CD14-positive monocyte (primary cell): ENCODE data around the gene ACADS. TPM values are rescaled to one million over a fixed set of nuclear protein-coding genes. Genes with fewer than 3 reads are reported as not detected.

Experiments
- DNase-seq, 3 donors: peaks; one replicate each; pipeline ENCODE4 v3.0.0-alpha.2; 2011 to 2022
- H2AFZ ChIP-seq: 2 replicates; pipeline ENCODE4 v1.6.0; 2012; ENCODE audit warnings: mild to moderate bottlenecking, low read depth, low read length, inconsistent platforms; ENCODE audit not compliant: insufficient read depth, poor library complexity, severe bottlenecking
- H3K27ac ChIP-seq, 2 donors: 1 replicate in 1 of 2; 2 replicates in 1 of 2; pipeline ENCODE4 v1.5.1; 2012 to 2013; ENCODE audit warnings: low read length in 2 of 2, control low read depth in 1 of 2, inconsistent platforms in 1 of 2, low read depth in 1 of 2, mild to moderate bottlenecking in 1 of 2
- H3K27me3 ChIP-seq, 2 donors: one replicate each; pipeline versions ENCODE4 v1.6.0 to v1.6.1; 2011 to 2013; ENCODE audit warnings: low read length in 2 of 2; ENCODE audit not compliant: control insufficient read depth in 2 of 2, insufficient read depth in 2 of 2
- H3K36me3 ChIP-seq, 2 donors: replicated peaks in 1 of 2; 1 replicate in 1 of 2; 2 replicates in 1 of 2; pipeline versions ENCODE4 v1.5.1 to v1.6.1; 2012 to 2013; ENCODE audit warnings: low read length in 2 of 2, control low read depth in 1 of 2, inconsistent platforms in 1 of 2, mild to moderate bottlenecking in 1 of 2; ENCODE audit not compliant: insufficient read depth in 2 of 2, control insufficient read depth in 1 of 2
- H3K4me1 ChIP-seq, 2 donors: 1 replicate in 1 of 2; 2 replicates in 1 of 2; pipeline versions ENCODE4 v1.5.1 to v1.6.1; 2012 to 2013; ENCODE audit warnings: low read length in 2 of 2, control low read depth in 1 of 2, inconsistent platforms in 1 of 2, mild to moderate bottlenecking in 1 of 2, moderate library complexity in 1 of 2; ENCODE audit not compliant: insufficient read depth in 2 of 2, control insufficient read depth in 1 of 2
- H3K4me2 ChIP-seq: replicated peaks from 2 replicates; pipeline ENCODE3; 2012; ENCODE audit warnings: low read length, moderate library complexity, mild to moderate bottlenecking; ENCODE audit not compliant: poor library complexity, severe bottlenecking; ENCODE audit errors: extremely low read depth
- H3K4me3 ChIP-seq, 3 experiments: fragments of 200-600 bp in 1 of 3; sonication (generic) in 1 of 3; replicated peaks in 1 of 3; 1 replicate in 2 of 3; 2 replicates in 1 of 3; pipeline ENCODE4 v1.5.1; 2011 to 2013; ENCODE audit warnings: low read length in 3 of 3, mild to moderate bottlenecking in 3 of 3, control low read depth in 2 of 3, low read depth in 2 of 3, inconsistent platforms in 1 of 3, moderate library complexity in 1 of 3
- H3K79me2 ChIP-seq: 2 replicates; pipeline ENCODE4 v1.6.0; 2012; ENCODE audit warnings: mild to moderate bottlenecking, control low read depth, inconsistent platforms, low read length, moderate library complexity; ENCODE audit not compliant: insufficient read depth
- H3K9ac ChIP-seq: 2 replicates; pipeline ENCODE4 v1.6.0; 2017; ENCODE audit warnings: low read length, mild to moderate bottlenecking; ENCODE audit not compliant: insufficient read depth, poor library complexity, severe bottlenecking
- H3K9me3 ChIP-seq, 2 donors: replicated peaks in 1 of 2; 1 replicate in 1 of 2; 2 replicates in 1 of 2; pipeline versions ENCODE4 v1.5.1 to v1.6.1; 2012 to 2013; ENCODE audit warnings: low read length in 2 of 2, control low read depth in 1 of 2; ENCODE audit not compliant: control insufficient read depth in 1 of 2, insufficient read depth in 1 of 2
- H4K20me1 ChIP-seq: 2 replicates; pipeline ENCODE4 v1.6.0; 2012; ENCODE audit warnings: mild to moderate bottlenecking, low read length, control low read depth, moderate library complexity; ENCODE audit not compliant: insufficient read depth
- H3K27ac Mint-ChIP-seq, 7 donors: one replicate each; pipeline ENCODE4 v1.8.0; 2020; ENCODE audit warnings: mild to moderate bottlenecking in 7 of 7, mixed read lengths in 7 of 7, moderate library complexity in 6 of 7, inconsistent platforms in 2 of 7
- H3K27me3 Mint-ChIP-seq, 3 donors: one replicate each; pipeline ENCODE4 v1.8.0; 2021 to 2022; ENCODE audit warnings: low read depth in 3 of 3, mild to moderate bottlenecking in 3 of 3, mixed read lengths in 3 of 3, moderate library complexity in 3 of 3, inconsistent platforms in 1 of 3
- H3K36me3 Mint-ChIP-seq, 2 donors: one replicate each; pipeline ENCODE4 v1.8.0; 2020; ENCODE audit warnings: mixed read lengths in 2 of 2, inconsistent platforms in 1 of 2, mild to moderate bottlenecking in 1 of 2
- H3K4me1 Mint-ChIP-seq: one replicate; pipeline ENCODE4 v1.8.0; 2020; ENCODE audit warnings: mild to moderate bottlenecking, mixed read lengths
- H3K4me3 Mint-ChIP-seq, 2 donors: one replicate each; pipeline ENCODE4 v1.8.0; 2020; ENCODE audit warnings: mild to moderate bottlenecking in 2 of 2, mixed read lengths in 2 of 2, moderate library complexity in 1 of 2
- H3K9me3 Mint-ChIP-seq, 7 donors: one replicate each; pipeline ENCODE4 v1.8.0; 2020 to 2022; ENCODE audit warnings: mixed read lengths in 7 of 7, mild to moderate bottlenecking in 6 of 7, moderate library complexity in 6 of 7, inconsistent platforms in 2 of 7
- WGBS: methylation state at CpG from one replicate; pipeline ENCODE4 v1.1.5; 2013; ENCODE audit warnings: missing lambda C conversion rate; ENCODE audit not compliant: insufficient coverage; 5-methylcytosine and 5-hydroxymethylcytosine counted together
- intact Hi-C, 2 donors: fragments of 100-400 bp; cut with micrococcal nuclease; formaldehyde crosslinking; loops; one replicate each; pipeline versions ENCODE4 v1.15.0 to v1.15.1; 2023
- polyA plus RNA-seq, 3 donors: library from polyadenylated mRNA; depleted of rRNA in 1 of 3; unstranded in 2 of 3; stranded (reverse) in 1 of 3; fragments of 300-500 nt in 2 of 3; fragments of >200 nt in 1 of 3; fragmentation: Illumina TruSeq in 2 of 3; gene quantifications; 1 replicate in 2 of 3; 2 replicates in 1 of 3; pipeline ENCODE4 v1.2.3, GENCODE V29; 2012 to 2021
- TF ChIP-seq, protein P1 (sequence below): fragments of 200-600 bp; IDR thresholded peaks from one replicate; pipeline ENCODE4 v1.8.0; 2022; ENCODE audit warnings: antibody characterized with exemption, mild to moderate bottlenecking

Gene ACADS
- polyA plus RNA-seq, 3 donors, result 9.2 to 25.1 (median 18.2) TPM

DNA sequence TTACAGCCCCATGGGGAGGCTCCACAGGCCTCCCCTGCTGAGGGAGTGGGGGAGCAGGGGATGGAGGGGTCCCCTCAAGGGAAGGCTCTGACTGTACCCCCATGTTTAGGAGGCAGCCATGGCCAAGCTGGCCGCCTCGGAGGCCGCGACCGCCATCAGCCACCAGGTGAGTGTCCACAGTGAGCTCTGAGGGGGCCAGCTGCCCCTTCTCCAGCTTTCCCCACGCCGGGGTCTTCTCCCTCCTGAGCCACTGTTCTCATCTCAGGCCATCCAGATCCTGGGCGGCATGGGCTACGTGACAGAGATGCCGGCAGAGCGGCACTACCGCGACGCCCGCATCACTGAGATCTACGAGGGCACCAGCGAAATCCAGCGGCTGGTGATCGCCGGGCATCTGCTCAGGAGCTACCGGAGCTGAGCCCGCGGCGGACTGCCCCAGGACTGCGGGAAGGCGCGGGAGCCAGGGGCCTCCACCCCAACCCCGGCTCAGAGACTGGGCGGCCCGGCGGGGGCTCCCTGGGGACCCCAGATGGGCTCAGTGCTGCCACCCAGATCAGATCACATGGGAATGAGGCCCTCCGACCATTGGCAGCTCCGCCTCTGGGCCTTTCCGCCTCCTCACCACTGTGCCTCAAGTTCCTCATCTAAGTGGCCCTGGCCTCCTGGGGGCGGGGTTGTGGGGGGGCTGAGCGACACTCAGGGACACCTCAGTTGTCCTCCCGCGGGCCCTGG is 13.6 kb downstream of the ACADS start:
- Mint-ChIP-seq H3K27ac (no peak overlapping the region), H3K27me3 (peaks cover 0 to 3% (median 0%) of the 10 kb centered on the region in 3 donors), H3K9me3 (no peaks in the 10 kb centered on the region), H3K4me3 (no peak overlapping the region), H3K4me1 (no peaks in the 10 kb centered on the region), H3K36me3 (peaks cover 11 to 21% of the 10 kb centered on the region in 2 donors)
- Histone ChIP-seq H3K4me2 (no peak overlapping the region), H2AFZ (no peak overlapping the region), H3K27ac (no peak overlapping the region), H3K79me2 (no peaks in the 10 kb centered on the region), H3K36me3 (peaks cover 10 to 15% of the 10 kb centered on the region in 2 donors), H3K27me3 (no peaks in the 10 kb centered on the region), H3K9ac (no peak overlapping the region), H3K4me1 (no peaks in the 10 kb centered on the region), H3K4me3 (no peak overlapping the region), H4K20me1 (no peaks in the 10 kb centered on the region), H3K9me3 (no peaks in the 10 kb centered on the region)
- intact Hi-C loops, result no loop called here
- TF ChIP-seq, protein P1, sequence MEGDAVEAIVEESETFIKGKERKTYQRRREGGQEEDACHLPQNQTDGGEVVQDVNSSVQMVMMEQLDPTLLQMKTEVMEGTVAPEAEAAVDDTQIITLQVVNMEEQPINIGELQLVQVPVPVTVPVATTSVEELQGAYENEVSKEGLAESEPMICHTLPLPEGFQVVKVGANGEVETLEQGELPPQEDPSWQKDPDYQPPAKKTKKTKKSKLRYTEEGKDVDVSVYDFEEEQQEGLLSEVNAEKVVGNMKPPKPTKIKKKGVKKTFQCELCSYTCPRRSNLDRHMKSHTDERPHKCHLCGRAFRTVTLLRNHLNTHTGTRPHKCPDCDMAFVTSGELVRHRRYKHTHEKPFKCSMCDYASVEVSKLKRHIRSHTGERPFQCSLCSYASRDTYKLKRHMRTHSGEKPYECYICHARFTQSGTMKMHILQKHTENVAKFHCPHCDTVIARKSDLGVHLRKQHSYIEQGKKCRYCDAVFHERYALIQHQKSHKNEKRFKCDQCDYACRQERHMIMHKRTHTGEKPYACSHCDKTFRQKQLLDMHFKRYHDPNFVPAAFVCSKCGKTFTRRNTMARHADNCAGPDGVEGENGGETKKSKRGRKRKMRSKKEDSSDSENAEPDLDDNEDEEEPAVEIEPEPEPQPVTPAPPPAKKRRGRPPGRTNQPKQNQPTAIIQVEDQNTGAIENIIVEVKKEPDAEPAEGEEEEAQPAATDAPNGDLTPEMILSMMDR, result no peak
- DNase-seq, result no peak
- WGBS, result 97% methylated on average over 28 of the region's 38 CpGs

DNA sequence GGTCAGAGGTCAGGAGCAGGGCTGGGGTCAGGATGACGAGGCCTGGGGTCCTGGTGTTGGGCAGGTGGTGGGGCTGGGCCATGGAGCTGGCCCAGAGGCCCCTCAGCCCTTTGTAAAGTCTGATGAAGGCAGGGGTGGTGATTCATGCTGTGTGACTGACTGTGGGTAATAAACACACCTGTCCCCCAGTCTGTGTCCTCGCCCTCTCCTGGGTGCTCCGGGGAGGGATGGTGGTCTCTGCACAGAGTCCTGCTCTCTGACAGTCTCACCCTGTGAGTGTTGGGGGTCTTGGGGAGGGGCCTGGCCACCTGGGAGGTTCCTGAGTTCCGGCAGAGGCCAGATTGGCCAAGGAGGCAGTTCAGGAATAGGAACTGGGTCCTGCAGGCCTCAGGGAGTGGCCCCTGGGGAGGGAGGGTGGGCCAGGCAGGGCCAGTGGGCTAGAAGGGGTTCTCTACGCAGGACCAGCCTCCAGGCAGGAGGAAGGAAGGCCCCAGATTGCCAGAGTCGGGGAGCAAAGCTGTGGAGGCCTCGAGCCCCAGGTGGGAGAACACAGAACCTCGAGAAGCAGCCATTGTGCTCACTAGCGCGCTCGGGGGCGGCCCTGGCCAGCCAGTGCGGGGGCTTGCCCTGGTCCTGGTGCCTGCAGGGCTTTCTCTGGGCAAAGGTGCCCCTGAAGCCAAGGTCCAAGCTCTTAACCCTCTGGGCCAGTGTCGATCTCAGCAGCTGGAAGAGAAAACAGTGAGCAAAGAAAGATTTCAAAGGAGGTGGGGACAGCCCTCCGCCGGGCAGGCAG is 14.4 kb downstream of the ACADS start:
- H3K27me3 Mint-ChIP-seq, result peaks cover 0 to 3% (median 0%) of the 10 kb centered on the region in 3 donors
- intact Hi-C loops, result no loop called here
- peaks cover 9 to 21% of the 10 kb centered on the region in 2 donors for H3K36me3 Mint-ChIP-seq
- H3K4me2 ChIP-seq, result no peak overlapping the region
- no peak overlapping the region for H3K9ac ChIP-seq
- TF ChIP-seq, protein P1, result no peak
- H3K36me3 ChIP-seq, result peaks cover 10 to 15% of the 10 kb centered on the region in 2 donors
- H3K9me3 Mint-ChIP-seq, result no peaks in the 10 kb centered on the region
- H3K4me1 Mint-ChIP-seq, result no peaks in the 10 kb centered on the region
- H3K4me3 Mint-ChIP-seq, result no peak overlapping the region
- no peaks in the 10 kb centered on the region for H3K9me3 ChIP-seq
- WGBS, result 90% methylated on average over 15 of the region's 16 CpGs
- H3K4me3 ChIP-seq, result no peak overlapping the region
- DNase-seq, result no peak
- no peaks in the 10 kb centered on the region for H3K4me1 ChIP-seq
- no peaks in the 10 kb centered on the region for H4K20me1 ChIP-seq
- no peak overlapping the region for H3K27ac ChIP-seq
- H3K27ac Mint-ChIP-seq, result no peak overlapping the region
- H2AFZ ChIP-seq, result no peak overlapping the region
- no peaks in the 10 kb centered on the region for H3K27me3 ChIP-seq
- H3K79me2 ChIP-seq, result no peaks in the 10 kb centered on the region
